DND-41 (cell line): ENCODE results near the gene TMEM134.
"Not testable (repeated sequence)": the region's sequence is repeated elsewhere in the genome, so short reads cannot be mapped to it uniquely, and the experiment has no call there.

Experiments
- ATAC-seq: fragments of 200-7000 bp; cut with Tn5 transposase; 3 replicates; pipeline ENCODE4 v1.9.1; 2021; ENCODE audit warnings: low read depth; ENCODE audit not compliant: insufficient read depth
- DNase-seq: peaks from one replicate; pipeline ENCODE4 v3.0.0-alpha.2; 2020
- H2AFZ ChIP-seq: 2 replicates; pipeline ENCODE4 v1.6.0; 2012; ENCODE audit warnings: low read depth, low read length
- H3K27ac ChIP-seq: 2 replicates; pipeline ENCODE4 v1.5.1; 2012; ENCODE audit warnings: low read length, inconsistent platforms
- H3K27me3 ChIP-seq: fragments of 200-600 bp; sonication (generic); 2 replicates; pipeline ENCODE4 v1.6.0; 2012; ENCODE audit warnings: low read length, mild to moderate bottlenecking, inconsistent platforms; ENCODE audit not compliant: insufficient read depth, poor library complexity
- H3K36me3 ChIP-seq: 2 replicates; pipeline ENCODE4 v1.5.1; 2012; ENCODE audit warnings: low read length, inconsistent platforms; ENCODE audit not compliant: insufficient read depth
- H3K4me1 ChIP-seq: 2 replicates; pipeline ENCODE4 v1.5.1; 2012; ENCODE audit warnings: mild to moderate bottlenecking, low read length; ENCODE audit not compliant: insufficient read depth
- H3K4me2 ChIP-seq: 2 replicates; pipeline ENCODE4 v1.6.0; 2012; ENCODE audit warnings: mild to moderate bottlenecking, moderate library complexity, low read length, inconsistent platforms; ENCODE audit not compliant: insufficient read depth
- H3K4me3 ChIP-seq, 2 experiments: fragments of 200-600 bp in 1 of 2; shearing (Covaris generic) in 1 of 2; 2 replicates each; pipeline ENCODE4 v1.5.1; 2012 to 2016; ENCODE audit warnings: inconsistent platforms in 2 of 2, low read length in 2 of 2, mild to moderate bottlenecking in 2 of 2, low read depth in 1 of 2, moderate library complexity in 1 of 2
- H3K79me2 ChIP-seq: 2 replicates; pipeline ENCODE4 v1.6.0; 2012; ENCODE audit warnings: low read length, inconsistent platforms; ENCODE audit not compliant: insufficient read depth
- H3K9ac ChIP-seq: 2 replicates; pipeline ENCODE4 v1.6.0; 2012; ENCODE audit warnings: low read depth, mild to moderate bottlenecking, inconsistent platforms, low read length, moderate library complexity
- H3K9me3 ChIP-seq: 2 replicates; pipeline ENCODE4 v1.5.1; 2012; ENCODE audit warnings: low read length, moderate library complexity, mild to moderate bottlenecking, inconsistent platforms; ENCODE audit not compliant: insufficient read depth, severe bottlenecking
- H4K20me1 ChIP-seq: 2 replicates; pipeline ENCODE4 v1.6.0; 2012; ENCODE audit warnings: low read length; ENCODE audit not compliant: insufficient read depth
- CTCF ChIP-seq: IDR thresholded peaks from 2 replicates; pipeline ENCODE4 v1.5.1; 2012; ENCODE audit warnings: borderline replicate concordance, low read length, moderate library complexity, mild to moderate bottlenecking; ENCODE audit not compliant: poor library complexity, severe bottlenecking; ENCODE audit errors: extremely low read depth
- EZH2 ChIP-seq: IDR thresholded peaks from 3 replicates; pipeline ENCODE4 v1.6.1; 2012; ENCODE audit warnings: borderline replicate concordance, low read depth, mild to moderate bottlenecking, moderate library complexity, low read length, inconsistent platforms; ENCODE audit not compliant: severe bottlenecking

The TMEM134 gene

GRCh38 chr11:67468056-67468455, 995 bp downstream of the TMEM134 start:
- Histone ChIP-seq H3K4me3 (peak overlapping the region; percentile 60 to 90), H3K4me1 (peaks cover 54% of the 10 kb centered on the region), H4K20me1 (no peaks in the 10 kb centered on the region), H2AFZ (peak overlapping the region; percentile 74; the same call in 1 of the 2 replicates), H3K9ac (peak overlapping the region; percentile 95), H3K4me2 (peak overlapping the region; percentile 98), H3K27me3 (no peaks in the 10 kb centered on the region), H3K36me3 (peaks cover 12% of the 10 kb centered on the region; the same call in 1 of the 2 replicates), H3K9me3 (no peaks in the 10 kb centered on the region), H3K27ac (peak overlapping the region; percentile 87), H3K79me2 (peaks cover 38% of the 10 kb centered on the region)
- TF ChIP-seq EZH2 (no peak), CTCF (no peak)
- DNase-seq (peak; percentile 12), ATAC-seq (no peak)

- peak overlapping the region; percentile 98 for H3K4me2 ChIP-seq
- peak overlapping the region; percentile 95 for H3K9ac ChIP-seq
Measured at GRCh38 chr11:67466962-67467771, 1.9 kb downstream of the TMEM134 start.

GRCh38 chr11:67466367-67466766, 2.7 kb downstream of the TMEM134 start:
- TF ChIP-seq EZH2 (no peak), CTCF (no peak)
- Histone ChIP-seq H3K4me2 (peak overlapping the region; percentile 14; the same call in 1 of the 2 replicates), H4K20me1 (no peaks in the 10 kb centered on the region), H3K4me1 (peaks cover 54% of the 10 kb centered on the region), H3K27me3 (no peaks in the 10 kb centered on the region), H3K36me3 (peaks cover 12% of the 10 kb centered on the region; the same call in 1 of the 2 replicates), H3K9me3 (no peaks in the 10 kb centered on the region), H3K4me3 (no peak overlapping the region), H3K27ac (peak overlapping the region; percentile 45), H3K79me2 (peaks cover 38% of the 10 kb centered on the region), H2AFZ (no peak overlapping the region), H3K9ac (peak overlapping the region; percentile 95)
- DNase-seq (no peak), ATAC-seq (no peak)

More at GRCh38 chr11:67466962-67467771, 1.9 kb downstream of the TMEM134 start:
- no peak for TF ChIP-seq CTCF
- TF ChIP-seq EZH2: no peak
- Histone ChIP-seq H3K79me2 (peaks cover 38% of the 10 kb centered on the region), H4K20me1 (no peaks in the 10 kb centered on the region), H2AFZ (no peak overlapping the region), H3K9me3 (no peaks in the 10 kb centered on the region), H3K4me3 (peak overlapping the region in 1 of 2 experiments; percentile 60; a peak in 2 of 4 replicates), H3K4me1 (peaks cover 54% of the 10 kb centered on the region), H3K27ac (peak overlapping the region; percentile 87), H3K36me3 (peaks cover 12% of the 10 kb centered on the region; the same call in 1 of the 2 replicates), H3K27me3 (no peaks in the 10 kb centered on the region)
- DNase-seq (peak; percentile 4), ATAC-seq (no peak)

- H3K9ac ChIP-seq: peak overlapping the region; percentile 92
- not testable (repeated sequence) for ATAC-seq, DNase-seq, H2AFZ ChIP-seq, H3K9me3 ChIP-seq, H4K20me1 ChIP-seq, H3K27me3 ChIP-seq
- peak overlapping the region; percentile 97 for H3K27ac ChIP-seq
- peaks cover 54% of the 10 kb centered on the region for H3K4me1 ChIP-seq
- peaks cover 12% of the 10 kb centered on the region; the same call in 1 of the 2 replicates for H3K36me3 ChIP-seq
- H3K4me2 ChIP-seq: peak overlapping the region; percentile 75
- peaks cover 38% of the 10 kb centered on the region for H3K79me2 ChIP-seq
- peak overlapping the region; percentile 73 to 89; a peak in 3 of 4 replicates for H3K4me3 ChIP-seq
Measured at GRCh38 chr11:67465530-67465929, 3.5 kb downstream of the TMEM134 start.
